Mucosa of gallbladder (tissue), 1 donor: ENCODE measurements around the gene FOXK1. TPM values are rescaled to one million over a fixed set of nuclear protein-coding genes. Genes with fewer than 3 reads are reported as not detected.
"Not testable (repeated sequence)": the region's sequence is repeated elsewhere in the genome, so short reads cannot be mapped to it uniquely, and the experiment has no call there.

Source experiments
- DNase-seq: peaks from one replicate; pipeline ENCODE4 v3.0.0-alpha.2; 2020; ENCODE audit warnings: low spot score
- total RNA-seq: library from RNA; stranded (reverse); gene quantifications from one replicate; pipeline ENCODE4 v1.2.1, GENCODE V29; 2021
- donor health status: DM: no; HTN: no; CAD: no.

Gene FOXK1
- total RNA-seq, 1 donor from 2014 or later: 27.0 TPM

DNA sequence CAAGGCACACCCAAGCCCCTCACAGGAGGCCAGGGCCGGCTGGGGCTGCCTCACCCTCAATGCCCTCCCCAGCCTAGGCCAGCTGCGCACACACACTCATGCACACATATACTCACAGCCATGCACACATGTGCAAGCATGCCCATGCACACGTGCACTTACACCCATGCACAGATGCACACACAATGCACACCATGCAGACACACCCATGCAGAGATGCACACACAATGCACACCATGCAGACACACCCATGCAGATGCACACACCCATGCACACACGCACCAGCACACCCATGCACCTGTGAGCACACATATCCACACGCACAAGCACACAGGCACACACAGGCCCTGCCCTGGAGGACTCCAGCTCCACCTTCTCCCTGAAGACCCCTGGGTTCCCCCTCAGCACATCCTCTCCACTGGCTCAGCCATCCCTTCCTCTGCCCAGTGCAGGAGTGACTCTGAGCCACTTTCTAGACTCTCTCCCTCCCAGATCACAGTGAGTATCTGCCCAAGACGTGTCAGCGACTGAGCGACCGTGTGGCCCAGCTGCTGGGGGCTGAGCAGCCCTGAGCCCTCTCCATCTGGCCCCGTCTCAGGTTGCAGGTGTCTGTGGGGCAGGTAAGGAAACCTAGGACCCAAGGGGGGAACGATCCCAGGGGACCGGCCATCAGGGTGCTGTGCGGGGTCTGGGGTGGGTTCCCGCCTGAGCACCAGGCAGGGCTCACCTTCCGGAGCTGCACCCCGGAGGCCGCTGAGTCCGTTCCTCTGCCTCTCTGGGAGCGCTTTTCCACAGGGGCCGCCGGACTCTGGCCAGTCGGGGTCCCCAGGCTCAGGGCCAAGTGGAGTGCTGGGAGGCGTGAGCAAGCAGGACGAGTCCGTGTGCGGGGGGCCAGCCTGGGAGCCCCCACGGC lies 119.1 kb downstream of the FOXK1 start:
- no peak for DNase-seq

DNA sequence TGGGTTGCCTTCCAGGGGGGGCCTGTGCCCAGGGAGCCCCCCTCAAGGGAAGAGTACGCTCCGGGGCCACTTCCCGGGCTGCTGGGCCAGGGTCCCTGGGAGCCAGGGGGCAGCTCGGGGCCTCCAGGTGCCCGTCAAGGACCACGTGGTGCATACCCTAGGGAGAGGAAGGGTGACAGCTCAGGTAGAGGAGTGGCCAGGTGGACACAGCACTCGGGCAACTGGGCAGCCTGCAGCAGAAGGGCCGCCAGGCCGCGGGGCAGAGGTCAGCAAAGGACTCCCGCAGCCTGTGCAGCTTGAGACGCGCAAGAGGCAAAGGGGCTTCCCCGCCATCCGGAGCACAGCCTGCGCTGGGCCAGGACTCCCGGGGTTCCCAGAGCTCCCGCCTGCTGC lies 119.7 kb downstream of the FOXK1 start:
- DNase-seq: no peak

DNA sequence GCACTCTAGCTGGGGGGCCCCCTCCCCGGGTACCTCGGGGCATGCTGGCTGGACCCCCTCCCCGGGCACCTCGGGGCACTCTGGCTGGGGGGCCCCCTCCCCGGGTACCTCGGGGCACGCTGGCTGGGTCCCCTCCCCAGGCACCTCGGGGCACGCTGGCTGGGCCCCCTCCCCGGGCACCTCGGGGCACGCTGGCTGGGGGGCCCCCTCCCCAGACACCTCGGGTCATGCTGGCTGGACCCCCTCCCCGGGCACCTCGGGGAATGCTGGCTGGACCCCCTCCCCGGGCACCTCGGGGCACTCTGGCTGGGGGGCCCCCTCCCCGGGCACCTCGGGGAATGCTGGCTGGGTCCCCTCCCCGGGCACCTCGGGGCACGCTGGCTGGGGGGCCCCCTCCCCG lies 120.5 kb downstream of the FOXK1 start:
- not testable (repeated sequence) for DNase-seq

DNA sequence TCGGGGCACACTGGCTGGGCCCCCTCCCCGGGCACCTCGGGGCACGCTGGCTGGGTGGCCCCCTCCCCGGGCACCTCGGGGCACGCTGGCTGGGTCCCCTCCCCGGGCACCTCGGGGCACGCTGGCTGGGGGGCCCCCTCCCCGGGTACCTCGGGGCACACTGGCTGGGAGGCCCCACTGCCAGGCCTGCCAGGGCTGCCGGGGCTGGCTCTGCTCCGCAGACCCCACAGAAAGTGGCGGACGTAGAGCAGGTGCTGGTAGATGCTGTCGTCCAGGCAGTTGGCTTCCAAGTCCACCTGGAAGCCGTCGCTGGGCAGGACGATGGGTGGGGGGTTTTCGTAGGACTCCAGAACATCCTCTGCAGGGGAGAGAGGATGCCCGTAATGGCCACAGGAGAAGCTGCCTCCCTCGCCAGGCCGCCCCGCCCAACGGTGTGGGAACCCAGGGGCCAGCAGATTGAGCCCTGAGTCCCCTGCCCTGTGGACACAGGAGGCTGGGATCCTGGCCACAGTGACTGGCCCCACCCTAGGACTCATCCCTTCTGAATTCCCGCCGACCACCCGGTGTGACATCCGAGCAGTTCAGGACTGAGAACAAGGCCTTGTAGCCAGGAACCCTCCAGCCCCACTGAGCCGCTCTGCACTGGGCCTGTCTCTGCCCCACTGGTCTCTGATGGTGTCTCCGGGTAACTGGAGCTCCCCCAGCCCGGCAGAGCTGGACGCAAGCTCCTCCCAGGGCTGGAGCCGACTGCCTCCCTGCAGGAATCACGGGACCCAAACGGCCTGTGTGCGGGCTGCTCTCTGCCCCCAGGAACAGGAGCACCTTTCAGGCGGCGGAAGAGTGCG lies 121.5 kb downstream of the FOXK1 start:
- no peak for DNase-seq

DNA sequence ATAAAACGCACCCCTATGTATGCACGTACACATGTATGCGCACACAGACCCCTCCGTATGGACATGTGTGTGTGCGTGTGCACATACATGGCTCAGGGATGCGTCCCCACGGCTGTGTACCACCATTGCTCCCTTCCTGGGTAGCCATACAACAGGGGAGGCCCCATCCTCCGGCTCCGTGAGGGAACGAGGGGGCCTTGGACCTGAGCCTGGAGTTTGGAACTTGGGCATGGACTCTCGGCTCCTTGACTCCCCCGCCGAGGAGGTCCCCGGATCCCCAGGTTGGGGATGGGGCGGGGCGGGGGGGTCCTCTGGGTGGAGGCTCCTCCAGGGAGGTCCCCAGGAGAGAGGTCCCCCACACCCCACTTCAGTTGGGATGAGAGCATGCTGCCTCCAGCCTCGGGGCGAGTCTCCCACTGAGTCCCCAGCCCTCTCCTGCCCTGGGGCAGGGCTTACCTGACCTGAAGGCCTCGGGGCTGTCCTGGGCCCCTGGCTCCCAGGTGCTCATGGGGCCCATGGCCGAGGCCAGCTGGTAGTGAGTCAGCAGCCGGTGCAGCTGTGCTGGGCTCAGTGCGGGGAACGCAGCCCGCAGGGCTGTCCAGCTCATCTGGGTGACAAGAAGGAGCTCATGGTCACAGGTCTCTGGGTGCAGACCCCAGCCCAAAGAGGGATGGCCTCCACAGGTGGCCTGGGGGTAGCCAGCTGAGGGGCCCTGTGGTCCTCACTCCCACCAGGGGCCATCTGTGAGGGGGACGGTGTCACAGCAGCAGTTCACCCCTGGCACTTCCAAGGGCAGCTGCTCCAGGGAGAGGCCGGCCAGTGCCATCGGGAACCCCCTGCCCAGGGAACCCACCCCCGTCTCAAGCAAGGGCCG lies 123.3 kb downstream of the FOXK1 start:
- no peak for DNase-seq

- DNase-seq: no peak
Measured at GRCh38 chr7:4805984-4806300, 123.8 kb downstream of the FOXK1 start.

DNA sequence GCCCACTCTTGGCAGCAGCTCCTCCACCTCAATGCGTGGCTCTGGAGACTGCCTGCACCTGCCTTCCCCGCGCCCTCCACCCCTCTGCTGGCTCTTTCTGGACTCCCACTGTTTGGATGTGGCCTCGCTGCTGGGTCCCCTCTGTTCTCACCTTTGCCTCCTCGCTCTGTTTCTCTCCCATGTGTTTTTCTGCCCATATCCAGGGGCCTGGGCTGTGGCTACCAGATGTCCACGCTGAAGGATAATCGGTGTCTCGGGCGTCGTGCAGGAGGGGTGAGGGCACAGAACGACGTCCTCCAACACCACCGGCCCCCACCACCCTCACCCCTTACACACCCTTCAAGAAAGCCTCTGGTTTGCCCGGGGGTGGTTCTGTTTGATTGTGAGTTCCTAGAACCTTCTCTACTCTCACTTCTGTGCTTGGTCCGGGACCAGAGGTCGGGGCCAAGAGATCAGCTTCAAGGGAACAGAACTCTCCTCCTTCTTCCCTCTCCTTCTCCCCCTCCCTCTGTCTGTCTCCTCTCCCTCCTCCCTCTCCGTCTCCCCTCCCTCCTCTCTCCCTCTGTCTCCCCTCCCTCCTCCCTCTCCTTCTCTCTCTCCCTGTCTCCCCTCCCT lies 125.0 kb downstream of the FOXK1 start:
- DNase-seq: no peak

DNA sequence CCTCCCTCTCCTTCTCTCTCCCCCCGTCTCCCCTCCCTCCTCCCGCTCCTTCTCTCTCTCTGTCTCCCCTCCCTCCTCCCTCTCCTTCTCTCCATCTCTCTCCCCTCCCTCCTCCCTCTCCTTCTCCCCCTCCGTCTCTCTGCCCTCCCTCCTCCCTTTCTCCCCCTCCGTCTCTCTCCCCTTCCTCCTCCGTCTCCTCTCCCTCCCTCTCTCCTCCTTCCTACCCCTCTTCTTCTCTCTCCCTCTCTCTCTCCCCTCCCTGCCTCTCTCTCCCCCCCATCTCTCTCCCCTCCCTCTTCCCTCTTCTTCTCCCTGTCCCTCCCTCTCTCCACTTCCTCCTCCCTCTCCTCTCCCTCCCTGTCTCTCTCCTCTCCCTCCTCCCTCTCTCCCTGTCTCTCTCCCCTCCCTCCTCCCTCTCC lies 125.5 kb downstream of the FOXK1 start:
- DNase-seq: no peak

DNA sequence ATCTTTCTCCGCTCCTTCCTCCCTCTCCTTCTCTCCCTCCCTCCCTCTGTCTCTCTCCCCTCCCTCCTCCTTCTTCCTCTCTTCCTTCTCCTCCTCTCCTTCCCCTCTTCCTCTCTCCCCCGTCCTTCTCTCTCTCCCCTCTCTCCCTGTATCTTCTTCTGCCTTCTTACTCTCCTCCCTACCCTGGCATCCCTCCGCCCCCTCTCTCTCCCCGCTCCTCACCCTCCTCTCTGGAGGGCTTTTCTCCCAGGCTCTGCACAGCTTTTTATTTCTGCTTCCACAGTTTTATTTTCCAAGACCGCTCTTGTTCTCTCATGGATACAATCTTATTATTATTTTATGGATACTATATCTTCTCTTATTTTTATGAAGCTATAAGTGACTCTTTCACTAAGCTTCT lies 125.9 kb downstream of the FOXK1 start:
- DNase-seq: no peak

DNA sequence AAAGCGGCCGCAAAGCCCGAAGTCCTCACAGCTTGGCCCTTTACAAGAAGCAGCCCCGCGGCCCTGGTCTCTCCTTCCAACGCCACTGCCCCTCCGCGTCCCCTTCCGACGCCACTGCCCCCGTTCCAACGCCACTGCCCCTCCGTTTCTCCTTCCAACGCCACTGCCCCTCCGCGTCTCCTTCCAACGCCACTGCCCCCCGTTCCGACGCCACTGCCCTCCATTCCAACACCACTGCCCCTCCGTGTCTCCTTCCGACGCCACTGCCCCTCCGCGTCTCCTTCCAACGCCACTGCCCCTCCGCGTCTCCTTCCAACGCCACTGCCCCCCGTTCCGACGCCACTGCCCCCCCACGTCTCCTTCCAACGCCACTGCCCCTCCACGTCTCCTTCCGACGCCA lies 126.5 kb downstream of the FOXK1 start:
- no peak for DNase-seq

DNA sequence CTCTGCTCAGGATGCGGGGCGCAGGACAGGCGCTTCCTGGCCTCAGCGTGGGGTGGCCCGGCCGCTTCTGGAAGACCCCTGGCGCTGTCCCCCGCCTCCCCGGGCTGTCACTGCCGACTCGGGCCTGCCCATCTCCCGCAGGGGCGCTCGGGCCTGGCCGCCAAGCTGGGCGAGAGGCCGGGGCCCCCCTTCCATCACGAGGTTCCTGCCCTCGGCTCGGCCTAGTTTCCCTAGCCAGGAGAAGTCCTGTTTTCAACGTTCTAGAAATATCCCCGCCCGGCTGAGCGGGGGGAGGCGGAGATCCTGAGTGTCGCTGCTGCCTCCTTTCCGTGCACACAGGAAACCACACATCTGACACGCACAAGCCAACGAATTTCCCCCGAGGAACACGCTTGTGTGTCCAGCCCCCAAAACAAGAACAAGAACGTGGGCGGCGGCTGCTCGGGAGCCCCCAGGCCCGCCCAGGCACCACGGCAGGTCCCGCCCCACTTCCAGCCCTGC lies 127.0 kb downstream of the FOXK1 start:
- DNase-seq: no peak

GRCh38 chr7:4809666-4810065 lies 127.6 kb downstream of the FOXK1 start:
- DNase-seq: no peak

- DNase-seq: no peak
Measured at GRCh38 chr7:4814433-4814832, 132.3 kb downstream of the FOXK1 start.

- no peak for DNase-seq
Measured at GRCh38 chr7:4815121-4815520, 133.0 kb downstream of the FOXK1 start.

DNA sequence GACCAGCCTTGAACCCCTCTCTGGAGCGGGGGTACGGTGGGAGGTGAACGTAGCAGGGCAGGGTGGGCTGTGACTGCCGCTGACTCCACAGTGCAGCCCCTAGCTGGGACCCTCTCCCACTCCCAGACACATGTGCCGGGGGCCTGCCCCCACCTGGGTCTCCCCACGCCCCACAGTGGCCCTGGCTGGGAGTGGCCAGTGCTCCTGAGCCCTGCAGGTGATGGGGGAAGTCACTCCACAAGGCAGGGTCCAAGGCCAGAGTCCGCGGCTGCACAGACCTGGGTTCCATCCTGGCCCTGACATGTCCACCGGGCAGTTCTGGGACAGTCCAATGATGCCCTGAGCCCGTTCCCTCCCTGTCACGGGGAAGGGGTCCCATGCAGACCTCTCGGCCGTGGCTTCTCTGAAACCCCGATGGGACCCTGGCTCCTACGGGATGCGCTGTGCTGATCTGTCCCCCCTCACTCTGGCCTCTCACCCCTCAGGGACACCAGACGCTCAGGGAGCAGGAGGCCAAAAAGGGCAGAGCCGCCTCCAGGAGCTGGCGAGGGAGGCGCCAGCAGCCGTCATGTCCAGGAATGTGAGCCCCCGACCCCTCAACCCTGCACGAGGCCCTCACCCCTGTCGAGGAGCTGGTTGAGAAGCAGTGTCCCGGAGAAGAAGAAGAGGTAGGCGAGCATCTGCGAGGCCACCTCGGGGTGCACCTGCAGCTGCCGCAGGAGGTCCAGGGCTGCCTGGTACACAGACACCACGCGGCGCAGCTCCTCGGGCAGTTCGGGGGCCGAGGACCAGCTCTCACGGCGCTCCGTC lies 133.7 kb downstream of the FOXK1 start:
- DNase-seq: no peak

GRCh38 chr7:4816419-4817080 lies 134.5 kb downstream of the FOXK1 start:
- no peak for DNase-seq

- no peak for DNase-seq
Measured at GRCh38 chr7:4817178-4817901, 135.2 kb downstream of the FOXK1 start.

DNA sequence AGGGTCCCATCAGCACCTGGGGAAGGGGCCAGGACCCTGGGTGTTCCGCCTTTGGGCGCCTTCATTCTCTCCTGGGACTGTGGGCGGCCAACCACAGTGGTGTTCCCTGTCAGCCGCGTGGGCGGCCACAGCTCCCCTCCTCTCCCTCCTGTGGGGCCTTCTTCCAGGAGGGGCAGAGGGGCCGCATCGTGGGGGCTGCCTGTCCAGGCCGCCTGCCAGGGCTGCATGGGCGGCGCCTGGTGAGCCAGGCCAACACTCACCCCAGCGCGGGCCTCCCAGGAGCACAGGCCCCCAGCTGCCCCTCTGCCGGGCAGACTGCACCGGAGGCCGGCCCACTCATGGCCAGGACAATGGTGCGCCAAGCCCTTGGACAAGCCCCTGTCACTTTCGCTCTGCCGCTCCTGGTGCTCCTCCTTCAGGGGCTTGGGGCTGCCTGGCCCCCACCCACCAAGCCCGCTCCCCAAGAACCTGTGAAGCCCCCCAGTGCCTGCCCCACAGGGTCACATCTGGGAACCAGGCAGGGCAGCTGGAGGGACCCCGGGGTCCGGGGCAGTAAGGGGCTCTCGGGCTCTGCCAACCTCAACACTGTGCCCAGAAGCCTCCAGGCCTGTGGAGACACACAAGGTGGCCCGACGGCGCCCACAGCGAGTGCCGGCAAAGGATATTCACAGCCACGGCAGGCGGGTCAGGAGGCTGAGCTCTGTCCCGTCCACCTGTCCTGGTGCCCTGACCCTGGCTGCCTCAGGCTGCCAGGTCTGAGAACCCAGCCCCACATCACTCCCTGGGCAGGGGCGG lies 136.1 kb downstream of the FOXK1 start:
- DNase-seq: no peak
